Liver (tissue), 9 donors: ENCODE measurements around the gene SCO2. TPM values are rescaled to one million over a fixed set of nuclear protein-coding genes. Genes with fewer than 3 reads are reported as not detected.

Experiments
- DNase-seq: peaks from one replicate; pipeline ENCODE4 v3.0.0-alpha.2; 2017; ENCODE audit warnings: low spot score
- H3K27ac ChIP-seq, 2 donors: one replicate each; pipeline ENCODE4 v1.7.0; 2013; ENCODE audit warnings: inconsistent platforms in 2 of 2, low read length in 2 of 2, control low read depth in 1 of 2, low read depth in 1 of 2, mild to moderate bottlenecking in 1 of 2
- H3K27me3 ChIP-seq, 4 donors: one replicate each; pipeline versions ENCODE4 v1.6.1 to v1.7.0; 2013; ENCODE audit warnings: low read length in 3 of 4, inconsistent platforms in 1 of 4, mild to moderate bottlenecking in 1 of 4, moderate library complexity in 1 of 4; ENCODE audit not compliant: control insufficient read depth in 4 of 4, insufficient read depth in 4 of 4
- H3K36me3 ChIP-seq, 4 donors: one replicate each; pipeline versions ENCODE4 v1.6.1 to v1.7.0; 2013; ENCODE audit warnings: low read length in 3 of 4, mild to moderate bottlenecking in 3 of 4, low read depth in 1 of 4, moderate library complexity in 1 of 4; ENCODE audit not compliant: control insufficient read depth in 4 of 4, insufficient read depth in 3 of 4
- H3K4me1 ChIP-seq, 4 donors: one replicate each; pipeline versions ENCODE4 v1.6.1 to v1.7.0; 2013; ENCODE audit warnings: low read length in 3 of 4, mild to moderate bottlenecking in 3 of 4, moderate library complexity in 1 of 4; ENCODE audit not compliant: control insufficient read depth in 4 of 4, insufficient read depth in 4 of 4
- H3K4me3 ChIP-seq, 3 donors: one replicate each; pipeline versions ENCODE4 v1.6.1 to v1.7.0; 2013; ENCODE audit warnings: low read length in 3 of 3, control low read depth in 1 of 3, low read depth in 1 of 3, mild to moderate bottlenecking in 1 of 3
- H3K9ac ChIP-seq, 2 donors: one replicate each; pipeline ENCODE4 v1.7.0; 2013; ENCODE audit warnings: low read length in 2 of 2, mild to moderate bottlenecking in 2 of 2, moderate library complexity in 2 of 2, control low read depth in 1 of 2, low read depth in 1 of 2
- H3K9me3 ChIP-seq, 4 donors: one replicate each; pipeline versions ENCODE4 v1.6.1 to v1.7.0; 2013; ENCODE audit warnings: low read length in 3 of 4; ENCODE audit not compliant: control insufficient read depth in 4 of 4
- ATF3 ChIP-seq: IDR thresholded peaks from 2 replicates; pipeline ENCODE4 v1.6.1; 2016; ENCODE audit warnings: antibody characterized with exemption
- CTCF ChIP-seq: fragments of 150-350 bp; IDR thresholded peaks from 2 replicates; pipeline ENCODE4 v1.5.1; 2017; ENCODE audit warnings: improper control_type of control experiment, low read depth, low read length; ENCODE audit not compliant: missing input control
- EGR1 ChIP-seq, 2 donors: IDR thresholded peaks; 2 replicates each; pipeline ENCODE4 v1.6.1; 2016 to 2018; ENCODE audit warnings: antibody characterized with exemption in 2 of 2, low read depth in 2 of 2
- FOXA1 ChIP-seq: IDR thresholded peaks from 2 replicates; pipeline ENCODE4 v1.6.1; 2016; ENCODE audit warnings: antibody characterized with exemption
- FOXA2 ChIP-seq: IDR thresholded peaks from 2 replicates; pipeline ENCODE4 v1.6.1; 2016; ENCODE audit warnings: antibody characterized with exemption
- GABPA ChIP-seq, 2 donors: IDR thresholded peaks in 1 of 2; conservative IDR thresholded peaks in 1 of 2; 2 replicates each; pipeline ENCODE4 v1.6.1; 2016; ENCODE audit warnings: antibody characterized with exemption in 2 of 2, mild to moderate bottlenecking in 1 of 2, moderate library complexity in 1 of 2
- HNF4A ChIP-seq, 2 donors: conservative IDR thresholded peaks; 2 replicates each; pipeline ENCODE4 v1.6.1; 2016; ENCODE audit warnings: antibody characterized with exemption in 2 of 2, mild to moderate bottlenecking in 2 of 2
- HNF4G ChIP-seq: IDR thresholded peaks from 2 replicates; pipeline ENCODE4 v1.6.1; 2016; ENCODE audit warnings: antibody characterized with exemption
- JUND ChIP-seq, 2 donors: IDR thresholded peaks; 2 replicates each; pipeline ENCODE4 v1.6.1; 2016; ENCODE audit warnings: antibody characterized with exemption in 2 of 2
- MAX ChIP-seq: IDR thresholded peaks from 2 replicates; pipeline ENCODE4 v1.6.1; 2016; ENCODE audit warnings: antibody characterized with exemption
- NR2F2 ChIP-seq: IDR thresholded peaks from 2 replicates; pipeline ENCODE4 v1.6.1; 2016; ENCODE audit warnings: antibody characterized with exemption
- RAD21 ChIP-seq, 2 donors: IDR thresholded peaks; 2 replicates each; pipeline ENCODE4 v1.6.1; 2016; ENCODE audit warnings: antibody characterized with exemption in 2 of 2, mild to moderate bottlenecking in 2 of 2
- REST ChIP-seq: IDR thresholded peaks from 2 replicates; pipeline ENCODE4 v1.6.1; 2016; ENCODE audit warnings: antibody characterized with exemption, mild to moderate bottlenecking
- RXRA ChIP-seq, 2 donors: IDR thresholded peaks; 2 replicates each; pipeline ENCODE4 v1.6.1; 2017 to 2018; ENCODE audit warnings: antibody characterized with exemption in 2 of 2, mild to moderate bottlenecking in 1 of 2
- TAF1 ChIP-seq: conservative IDR thresholded peaks from 2 replicates; pipeline ENCODE4 v1.6.1; 2016; ENCODE audit warnings: antibody characterized with exemption, mild to moderate bottlenecking
- YY1 ChIP-seq: IDR thresholded peaks from 2 replicates; pipeline ENCODE4 v1.6.1; 2016; ENCODE audit warnings: antibody characterized with exemption, mild to moderate bottlenecking
- WGBS: extraction: QIAGEN DNeasy Blood & Tissue Kit; methylation state at CpG from one replicate; pipeline ENCODE4 v1.1.7; 2013; 5-methylcytosine and 5-hydroxymethylcytosine counted together
- polyA plus RNA-seq, 2 donors: library from polyadenylated mRNA; stranded (reverse) in 1 of 2; unstranded in 1 of 2; fragments of 200-250 nt in 1 of 2; fragments of >200 nt in 1 of 2; fragmentation: Nextera tagmentation in 1 of 2; extraction: Ambion mirVana in 1 of 2; gene quantifications; one replicate each; pipeline versions ENCODE4 v1.2.1 to v1.2.3, GENCODE V29; 2013 to 2015
- total RNA-seq, 2 donors: library from RNA; depleted of rRNA; stranded (reverse); fragments of >200 nt; gene quantifications; one replicate each; pipeline ENCODE4 v1.2.3, GENCODE V29; 2014
- donor health status: healthy.
- donor health status: healthy.
- donor health status: healthy.
- donor health status: healthy.
- donor health status: healthy.

The SCO2 gene
- total and polyA plus RNA-seq, 4 donors = 1.4 to 2.9 (median 1.8) TPM

GRCh38 chr22:50503475-50504145, 21.8 kb downstream of the SCO2 start:
- no peak overlapping the region for H3K27ac ChIP-seq
- H3K4me1 ChIP-seq = peaks cover 4 to 19% (median 17%) of the 10 kb centered on the region in 4 donors
- H3K9ac ChIP-seq = no peak overlapping the region
- H3K4me3 ChIP-seq = no peak overlapping the region
- no peak for DNase-seq
- H3K27me3 ChIP-seq = no peaks in the 10 kb centered on the region
- H3K36me3 ChIP-seq = peaks cover 0 to 21% (median 7%) of the 10 kb centered on the region in 4 donors
- TF ChIP-seq FOXA1 (no peak), FOXA2 (no peak), RXRA (IDR thresholded peaks at IDR 0.05) (no peak), MAX (no peak), GABPA (IDR thresholded peaks at IDR 0.05 in 1 of 2, conservative IDR thresholded peaks at IDR 0.05 in 1 of 2) (no peak), HNF4G (no peak), EGR1 (IDR thresholded peaks at IDR 0.05; ENCODE audit: low read depth in 2 of 2) (no peak), YY1 (no peak), CTCF (no peak), REST (no peak), RAD21 (IDR thresholded peaks at IDR 0.05) (no peak), TAF1 (no peak), HNF4A (conservative IDR thresholded peaks at IDR 0.05) (no peak)
- H3K9me3 ChIP-seq = no peaks in the 10 kb centered on the region
- 95% methylated on average over 26 of the region's 26 CpGs for WGBS

- no peaks in the 10 kb centered on the region for H3K9me3 ChIP-seq
- no peak overlapping the region for H3K27ac ChIP-seq
- H3K4me1 ChIP-seq = peaks cover 5 to 24% (median 22%) of the 10 kb centered on the region in 4 donors
- H3K9ac ChIP-seq = no peak overlapping the region
- no peak overlapping the region for H3K4me3 ChIP-seq
- no peaks in the 10 kb centered on the region for H3K27me3 ChIP-seq
- DNase-seq = no peak
- peaks cover 0 to 21% (median 7%) of the 10 kb centered on the region in 4 donors for H3K36me3 ChIP-seq
- TF ChIP-seq MAX (no peak), RXRA (IDR thresholded peaks at IDR 0.05) (no peak), NR2F2 (no peak), TAF1 (no peak), REST (no peak), FOXA1 (no peak), ATF3 (no peak), GABPA (IDR thresholded peaks at IDR 0.05 in 1 of 2, conservative IDR thresholded peaks at IDR 0.05 in 1 of 2) (no peak), RAD21 (IDR thresholded peaks at IDR 0.05) (no peak), FOXA2 (no peak), JUND (IDR thresholded peaks at IDR 0.05) (no peak)
- 92% methylated on average over 24 of the region's 24 CpGs for WGBS
Measured at GRCh38 chr22:50502628-50503474, 22.5 kb downstream of the SCO2 start.
